GM18526 (cell line): ENCODE results near the gene PNKD.

Experiments used
- POLR2A ChIP-seq: IDR thresholded peaks from 3 replicates; pipeline ENCODE4 v1.6.1; 2011; ENCODE audit not compliant: insufficient read length; ENCODE audit errors: extremely low read depth

PNKD gene

DNA sequence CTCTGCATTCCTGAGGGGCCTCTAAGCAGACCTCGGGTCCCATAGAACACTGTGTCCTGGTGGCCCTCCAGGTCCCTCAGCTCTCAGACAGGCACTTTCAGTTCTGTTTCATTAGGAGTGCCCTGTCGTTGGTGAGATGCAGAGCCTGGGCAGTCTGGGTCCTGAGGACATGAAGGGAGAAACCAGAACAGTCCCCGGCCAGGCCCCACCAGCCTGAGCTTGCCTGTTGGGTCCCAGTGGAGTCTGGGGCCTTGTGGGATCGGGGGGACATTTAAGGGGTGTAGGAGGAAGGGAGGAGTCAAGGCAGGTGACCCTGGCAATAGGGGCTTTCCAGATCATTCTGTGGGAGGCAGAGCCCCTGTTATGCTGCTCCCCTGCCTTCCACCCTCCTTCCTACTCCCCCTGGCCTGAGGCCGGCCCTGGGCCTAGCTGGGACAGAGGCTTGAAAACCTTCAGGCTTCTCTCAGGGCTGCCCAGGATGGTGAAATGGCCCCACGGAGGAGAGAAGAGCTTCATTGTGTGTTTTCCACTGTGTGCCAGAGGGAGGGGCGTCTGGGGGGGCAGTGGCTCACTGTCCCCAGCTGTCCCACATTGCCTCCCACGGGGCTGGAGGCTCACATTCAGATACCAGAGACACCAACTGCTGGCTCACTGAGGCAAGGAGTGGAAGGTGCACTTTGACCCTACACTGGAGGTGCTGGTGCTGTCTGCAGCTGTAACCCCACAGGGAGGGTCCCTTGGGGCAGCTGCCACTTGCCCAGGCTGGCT lies 59.7 kb downstream of the PNKD start:
- TF ChIP-seq POLR2A = peak; percentile 30

DNA sequence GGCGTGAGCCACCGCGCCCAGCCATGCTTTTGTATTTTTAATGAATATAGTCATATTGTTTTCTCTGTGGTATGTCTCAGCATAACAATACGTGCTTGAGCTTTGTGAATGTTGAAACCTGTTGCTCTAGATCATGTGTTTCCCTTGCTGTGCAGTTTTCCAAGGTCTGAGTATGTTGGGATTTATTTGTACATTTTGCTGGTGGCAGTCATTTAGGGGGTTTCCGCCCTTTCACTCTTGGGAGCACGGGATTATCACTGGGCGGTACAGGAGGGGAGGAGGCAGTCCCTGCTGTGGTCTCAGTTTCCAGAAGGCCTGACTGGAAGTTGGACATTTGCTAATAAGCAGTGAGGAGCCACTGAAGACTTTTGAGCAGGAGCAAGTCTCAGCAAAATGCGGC lies 61.4 kb downstream of the PNKD start:
- TF ChIP-seq POLR2A = no peak

DNA sequence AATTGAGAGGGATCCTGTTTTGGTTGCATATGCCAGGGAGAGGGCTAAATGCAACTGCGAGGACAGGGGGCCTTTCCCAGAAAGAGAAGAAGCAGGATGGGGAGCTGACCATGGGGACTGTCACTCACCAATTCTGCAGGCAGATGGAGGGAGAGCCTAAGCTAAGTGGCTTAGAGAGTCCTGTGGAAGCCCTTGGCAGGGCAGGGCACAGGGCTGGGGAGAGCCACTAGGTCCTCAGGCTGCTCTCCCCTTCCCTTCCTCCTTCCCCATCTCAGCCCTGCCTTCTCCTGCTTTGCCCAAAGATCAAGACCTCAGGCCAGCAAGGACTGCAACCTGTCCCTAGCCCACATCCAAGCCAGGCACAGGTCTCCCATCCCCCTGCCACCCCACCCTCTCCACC lies 62.0 kb downstream of the PNKD start:
- no peak for TF ChIP-seq POLR2A

DNA sequence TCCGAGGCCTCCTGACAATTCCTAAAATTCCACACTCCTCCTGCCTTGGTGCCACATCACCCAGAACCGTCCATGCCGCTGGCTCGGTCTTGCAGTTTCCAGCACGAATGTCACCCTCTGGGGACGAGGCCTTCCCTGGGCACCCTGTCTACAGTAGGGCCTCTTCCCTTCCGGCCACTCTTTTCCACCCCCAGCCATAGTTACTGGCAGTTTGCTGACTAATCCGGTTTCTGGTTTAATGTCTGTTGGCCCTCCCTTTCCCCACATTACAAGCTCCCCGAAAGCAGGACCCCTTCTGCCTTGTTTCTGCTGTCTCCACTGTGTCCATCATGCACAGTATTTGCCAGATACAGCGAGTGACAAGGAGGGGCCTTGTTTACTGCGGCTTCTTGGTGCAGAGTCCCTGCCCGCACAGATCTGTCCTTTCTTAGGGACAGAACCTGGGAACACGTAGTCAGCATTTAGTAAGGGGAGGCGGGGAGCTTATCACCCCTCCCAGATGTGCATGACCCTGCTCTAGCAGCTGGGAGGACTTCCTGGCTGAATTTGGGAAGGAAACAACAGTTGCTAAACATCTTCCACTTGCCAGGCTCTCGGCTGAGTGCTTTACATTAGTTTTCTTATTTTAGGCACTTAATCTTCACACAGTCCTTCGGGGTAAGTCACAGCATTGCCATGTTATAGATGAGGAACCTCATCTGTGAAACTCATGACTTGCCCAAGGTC lies 62.8 kb downstream of the PNKD start:
- TF ChIP-seq POLR2A = no peak

DNA sequence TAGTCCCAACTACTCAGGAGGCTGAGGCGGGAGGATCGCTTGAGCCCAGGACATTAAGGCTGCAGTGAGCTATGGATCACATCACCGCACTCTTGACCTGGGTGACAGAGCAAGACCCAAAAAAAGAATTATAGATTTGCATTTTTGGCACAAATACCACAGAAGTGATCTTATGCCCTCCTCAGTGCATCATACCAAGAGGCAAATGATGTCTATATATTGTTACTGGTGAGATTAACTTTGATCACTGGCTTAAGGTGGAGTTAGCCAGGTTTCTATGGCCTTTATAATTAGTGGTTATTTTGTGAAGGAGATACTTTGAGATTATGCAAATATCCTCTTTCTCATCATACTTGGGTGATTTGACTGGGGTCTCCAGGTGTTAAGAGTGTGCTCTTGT lies 64.2 kb downstream of the PNKD start:
- no peak for TF ChIP-seq POLR2A

DNA sequence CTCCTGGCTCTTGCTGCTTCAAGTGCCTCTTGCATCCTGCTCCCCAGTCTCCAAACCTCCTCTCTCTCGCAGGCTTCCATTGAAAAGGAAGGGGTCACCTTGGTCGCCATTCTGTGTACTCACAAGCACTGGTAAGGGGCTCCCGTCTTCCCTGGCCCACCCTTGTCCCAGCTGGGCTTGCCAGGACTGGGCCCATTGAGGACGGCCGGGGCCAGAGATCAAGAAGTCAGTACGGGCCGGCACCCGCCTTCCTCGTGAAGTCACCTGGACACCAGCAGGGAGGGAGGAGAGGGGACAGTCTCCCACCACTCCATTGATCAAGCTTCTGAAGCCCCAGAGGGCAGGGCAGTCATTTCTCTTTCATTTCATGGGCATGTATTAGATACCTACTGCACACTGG lies 70.3 kb downstream of the PNKD start:
- no peak for TF ChIP-seq POLR2A

DNA sequence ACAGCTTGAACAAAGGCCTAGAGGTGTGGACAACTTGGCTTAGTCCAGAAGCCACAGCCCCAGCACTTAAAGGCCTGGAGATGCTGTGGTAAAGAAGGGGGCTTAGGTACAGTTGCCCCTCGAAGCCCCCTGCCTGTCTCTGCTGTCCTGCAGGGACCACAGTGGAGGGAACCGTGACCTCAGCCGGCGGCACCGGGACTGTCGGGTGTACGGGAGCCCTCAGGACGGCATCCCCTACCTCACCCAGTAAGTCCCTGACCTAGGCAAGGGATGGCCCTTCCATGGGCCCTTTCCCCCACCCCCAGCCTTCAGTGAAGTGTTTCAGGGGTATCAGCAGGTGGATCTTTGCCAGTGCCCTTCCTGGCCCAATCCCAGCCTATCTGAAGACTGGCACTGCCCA lies 71.1 kb downstream of the PNKD start:
- no peak for TF ChIP-seq POLR2A

DNA sequence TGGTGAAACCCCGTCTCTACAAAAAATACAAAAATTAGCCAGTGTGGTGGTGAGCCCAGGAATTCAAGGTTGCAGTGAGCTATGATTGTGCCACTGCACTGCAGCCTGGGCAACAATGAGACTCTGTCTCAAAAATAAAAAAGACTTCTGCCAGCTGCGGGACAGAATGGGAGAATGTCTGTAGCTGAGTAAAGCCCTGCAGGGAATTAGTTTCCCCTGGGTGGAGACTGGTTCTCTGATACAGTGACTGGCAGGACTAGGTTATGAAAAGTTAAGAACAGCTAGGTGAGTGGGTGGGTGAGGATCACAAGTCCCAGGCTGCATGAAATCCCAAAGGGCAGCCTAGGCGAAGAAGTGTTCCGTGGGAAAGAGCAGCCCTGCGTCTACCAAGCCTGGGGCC lies 72.5 kb downstream of the PNKD start:
- no peak for TF ChIP-seq POLR2A

DNA sequence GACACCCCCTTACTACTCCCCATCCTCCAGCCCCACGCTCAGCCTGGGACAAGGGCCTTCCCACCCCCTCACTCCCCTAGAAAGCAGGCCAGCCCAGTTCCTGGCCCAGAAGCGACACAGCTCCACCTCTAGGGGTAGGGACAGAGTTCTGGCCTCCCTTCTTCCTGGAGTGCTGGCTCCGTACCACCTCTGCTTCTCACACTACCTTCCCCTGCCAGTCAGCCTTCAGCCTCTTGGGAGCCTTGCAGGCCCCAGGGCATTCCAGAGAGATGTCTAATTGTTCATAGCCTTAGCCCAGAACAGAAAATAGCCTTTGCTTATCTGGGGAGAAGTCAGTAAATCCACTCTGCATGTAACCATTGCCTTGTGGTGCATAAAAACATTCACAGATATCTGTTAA lies 73.3 kb downstream of the PNKD start:
- TF ChIP-seq POLR2A = no peak

DNA sequence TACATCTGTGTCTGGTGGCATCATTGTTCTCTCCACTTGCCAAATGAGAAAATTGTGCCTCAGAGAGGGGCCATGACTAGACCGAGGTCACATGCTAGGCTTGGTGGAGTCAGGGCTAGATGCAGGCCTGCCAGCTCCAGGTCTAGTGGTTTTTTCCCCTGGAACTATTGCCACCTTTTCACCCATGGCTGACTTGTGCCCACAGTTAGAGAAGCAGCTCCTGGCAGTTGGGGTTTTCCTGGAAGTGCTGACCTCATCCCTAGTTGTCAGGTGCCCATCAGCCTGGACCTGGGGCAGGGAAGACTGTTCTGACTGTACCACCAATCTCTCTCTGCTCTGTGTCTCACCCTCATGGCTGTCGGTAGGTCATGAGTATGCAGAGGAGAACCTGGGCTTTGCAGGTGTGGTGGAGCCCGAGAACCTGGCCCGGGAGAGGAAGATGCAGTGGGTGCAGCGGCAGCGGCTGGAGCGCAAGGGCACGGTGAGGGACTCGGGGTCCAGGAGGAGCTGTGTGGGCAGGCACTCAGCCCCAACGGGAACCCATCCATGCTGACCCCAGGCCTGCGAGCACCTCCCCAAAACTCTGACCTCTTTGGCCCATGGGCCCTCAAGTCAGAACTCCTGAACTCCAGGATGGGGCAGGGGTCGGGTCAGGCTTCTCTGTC lies 73.9 kb downstream of the PNKD start:
- TF ChIP-seq POLR2A = no peak

DNA sequence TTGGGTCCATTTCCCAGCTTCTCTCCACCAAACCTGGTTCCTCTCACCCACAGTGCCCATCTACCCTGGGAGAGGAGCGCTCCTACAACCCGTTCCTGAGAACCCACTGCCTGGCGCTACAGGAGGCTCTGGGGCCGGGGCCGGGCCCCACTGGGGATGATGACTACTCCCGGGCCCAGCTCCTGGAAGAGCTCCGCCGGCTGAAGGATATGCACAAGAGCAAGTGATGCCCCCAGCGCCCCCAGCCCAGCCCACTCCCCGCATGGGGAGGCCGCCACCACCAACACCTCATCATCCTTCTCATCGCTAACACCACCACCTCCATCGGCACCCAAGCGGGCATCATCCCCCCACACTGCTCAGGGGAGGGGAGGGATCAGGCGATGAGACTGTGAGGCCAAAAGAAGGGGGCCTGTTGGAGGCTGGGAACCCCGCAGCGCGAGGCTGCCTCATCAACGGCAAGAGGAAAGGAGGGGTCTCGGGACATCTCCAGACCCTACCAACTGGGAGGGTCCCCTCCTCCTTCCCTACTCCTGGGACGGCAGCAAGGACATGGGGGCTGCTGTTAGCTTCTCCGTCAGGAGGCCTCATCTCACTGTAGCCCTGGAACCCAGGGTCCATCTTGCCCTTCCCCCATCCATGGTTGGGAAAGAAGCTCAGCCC lies 74.6 kb downstream of the PNKD start:
- TF ChIP-seq POLR2A = no peak

DNA sequence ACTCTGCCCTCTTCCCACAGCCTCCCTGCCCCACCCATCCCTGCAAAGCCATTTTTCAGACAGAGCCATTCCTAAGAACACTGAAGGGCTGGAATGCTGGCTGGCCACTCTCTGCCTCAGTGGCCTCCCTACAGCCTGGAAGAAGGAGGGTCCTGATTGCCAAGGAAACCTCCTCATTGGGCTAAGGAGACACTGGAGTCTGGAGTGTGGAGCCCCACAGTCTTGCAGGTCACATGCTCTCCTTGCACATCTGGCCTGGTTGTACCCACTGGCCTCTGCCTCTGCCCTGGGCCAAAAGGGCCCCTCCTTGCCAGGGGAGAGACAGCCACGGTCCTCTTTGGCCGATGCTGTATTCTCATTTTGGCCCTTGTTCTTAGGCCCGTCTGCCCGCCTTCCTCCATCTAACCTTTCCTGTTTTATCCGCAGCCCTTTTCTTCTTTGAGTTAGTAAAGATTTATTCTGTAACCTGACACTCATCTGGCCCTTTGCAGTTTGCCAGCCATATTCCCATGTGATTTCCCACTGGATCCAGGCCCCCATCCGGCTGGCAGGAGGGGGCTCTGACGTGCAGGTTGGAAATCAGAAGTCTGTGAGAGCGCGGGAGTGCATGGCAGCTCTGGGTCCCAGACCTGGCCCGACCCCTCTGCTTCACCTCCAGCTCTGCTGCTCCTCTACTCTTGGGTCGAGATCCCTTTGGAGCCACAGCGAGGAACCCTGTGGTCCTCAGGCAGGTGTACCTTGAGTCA lies 75.3 kb downstream of the PNKD start:
- no peak for TF ChIP-seq POLR2A

DNA sequence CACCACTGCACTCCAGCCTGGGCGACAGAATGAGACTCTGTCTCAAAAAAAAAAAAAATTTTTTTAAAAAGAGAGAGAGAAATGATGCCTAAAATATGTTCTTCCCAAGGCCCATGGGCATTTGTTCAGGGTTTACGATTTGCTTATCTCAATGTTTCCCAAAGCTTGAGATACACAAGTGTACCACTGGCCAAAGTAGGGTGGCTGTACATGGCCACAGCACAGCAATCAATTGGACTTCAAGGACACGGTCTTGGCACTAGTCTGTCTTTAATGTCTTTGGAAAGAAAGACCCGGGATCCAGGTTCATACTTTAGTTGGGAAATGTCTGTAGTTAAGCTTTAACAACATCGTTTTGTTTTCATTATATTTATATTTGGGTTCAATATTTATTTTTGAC lies 76.9 kb downstream of the PNKD start:
- TF ChIP-seq POLR2A = no peak

DNA sequence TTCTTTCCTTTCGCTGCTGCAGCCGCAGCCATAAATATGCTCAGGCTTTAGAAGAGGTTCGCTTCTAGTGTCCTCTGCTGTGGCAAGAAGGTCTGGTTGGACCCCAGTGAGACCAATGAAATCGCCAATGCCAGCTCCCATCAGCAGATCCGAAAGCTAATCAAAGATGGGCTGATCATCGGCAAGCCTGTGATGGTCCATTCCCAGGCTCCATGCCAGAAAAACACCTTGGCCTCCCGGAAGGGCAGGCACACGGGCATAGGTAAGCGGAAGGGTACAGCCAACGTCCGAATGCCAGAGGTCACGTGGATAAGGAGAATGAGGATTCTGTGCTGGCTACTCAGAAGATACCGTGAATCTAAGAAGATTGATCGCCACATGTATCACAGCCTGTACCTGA lies 83.7 kb downstream of the PNKD start:
- TF ChIP-seq POLR2A = no peak

DNA sequence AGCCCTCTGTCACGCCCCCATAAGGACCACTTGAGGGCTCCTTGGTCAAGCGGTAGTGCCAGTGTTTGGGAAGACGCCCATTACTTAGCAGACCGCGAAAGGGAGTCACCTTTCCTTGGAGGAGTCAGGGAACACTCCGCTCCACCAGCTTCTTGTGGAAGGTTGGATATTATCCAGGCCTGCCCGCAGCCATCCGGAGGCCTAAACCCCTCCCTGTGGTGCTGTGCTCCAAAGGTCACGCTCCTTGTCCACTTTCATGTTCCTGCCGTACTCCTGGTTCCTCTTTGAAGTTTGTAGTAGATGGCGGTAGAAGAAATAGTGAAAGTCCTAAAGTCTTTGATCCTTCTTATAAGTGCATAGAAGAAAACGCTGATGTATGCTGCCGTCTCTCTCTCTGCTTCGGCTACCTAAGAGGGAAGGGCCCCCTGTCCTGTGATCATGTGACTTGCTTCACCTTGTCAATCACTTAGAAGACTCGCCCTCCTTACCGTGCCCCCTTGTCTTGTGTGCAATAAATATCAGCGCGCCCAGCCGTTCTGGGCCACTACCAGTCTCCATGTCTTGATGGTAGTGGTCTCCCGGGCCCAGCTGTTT lies 84.6 kb downstream of the PNKD start:
- no peak for TF ChIP-seq POLR2A
